ENCODE results near the gene CSRNP3. TPM values are rescaled to one million over a fixed set of nuclear protein-coding genes. Genes with fewer than 3 reads are reported as not detected.

CSRNP3 gene
- total RNA-seq, 1 experiment from 2014 or later, result 0.05 TPM

DNA sequence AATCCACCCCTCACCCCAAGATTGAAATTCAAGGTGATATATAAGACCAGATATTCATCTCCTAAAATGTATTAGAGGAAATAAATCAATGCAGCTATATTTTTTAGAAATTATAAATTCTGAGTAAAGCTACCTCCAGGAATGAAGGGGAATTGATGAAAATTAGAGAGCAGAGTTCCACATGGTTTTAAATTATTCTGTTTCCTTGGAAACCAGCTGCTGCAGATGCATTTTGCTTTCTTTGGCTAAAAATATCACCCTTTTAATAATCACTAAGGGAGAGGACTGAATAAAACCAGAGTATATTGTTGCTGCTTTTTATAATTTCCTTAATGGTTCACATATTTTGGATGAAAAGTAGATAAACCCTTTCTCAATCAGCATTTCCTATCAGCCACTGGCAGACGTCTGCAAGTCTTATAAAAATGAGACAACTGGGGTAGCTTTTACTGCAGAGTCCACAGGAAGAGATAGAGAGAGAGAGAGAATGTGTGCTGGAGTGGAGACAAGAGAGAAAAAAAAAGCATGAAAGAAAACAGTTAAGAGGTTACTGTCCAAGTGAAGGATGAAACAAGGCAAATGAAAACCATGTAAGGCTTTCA, 2.0 kb downstream of the CSRNP3 start:
- Histone ChIP-seq H2AFZ (ENCODE audit: low read depth, low read length, poor library complexity, severe bottlenecking) (no peak overlapping the region), H3K9ac (ENCODE audit: low read length) (no peak overlapping the region), H3K27me3 (ENCODE audit: insufficient read depth, low read length) (0 out of 2 replicates have a peak, but pooled peaks cover 7% of the 10 kb centered on the region), H3K27ac (ENCODE audit: low read depth, low read length) (no peak overlapping the region), H3K4me2 (ENCODE audit: low read length) (no peak overlapping the region), H3K36me3 (ENCODE audit: control insufficient read depth in 1 of 2, insufficient read depth in 2 of 2, low read length in 2 of 2) (no peaks in the 10 kb centered on the region), H3K4me1 (ENCODE audit: control insufficient read depth in 1 of 2, insufficient read depth in 2 of 2, low read length in 2 of 2) (no peaks in the 10 kb centered on the region), H4K20me1 (ENCODE audit: insufficient read depth) (no peaks in the 10 kb centered on the region; the same call in 1 of the 2 replicates), H3K4me3 (replicated peaks in 1 of 2; ENCODE audit: low read depth in 1 of 2, low read length in 2 of 2) (no peak overlapping the region), H3K9me2 (ENCODE audit: insufficient read depth) (no peaks in the 10 kb centered on the region), H3K79me2 (ENCODE audit: insufficient read depth, low read length) (no peaks in the 10 kb centered on the region), H3K9me3 (ENCODE audit: control insufficient read depth in 1 of 2, insufficient read depth in 1 of 2, low read depth in 1 of 2, low read length in 2 of 2) (no peaks in the 10 kb centered on the region)
- ChIA-PET POLR2A (no interaction called here), CTCF (no interaction called here), RAD21 (ENCODE audit: low non-redundant PET in 1 of 2, low total read pairs in 2 of 2, uncharacterized antibody in 2 of 2, unreplicated experiment in 2 of 2) (no interaction called here)
- TF ChIP-seq, protein P1, sequence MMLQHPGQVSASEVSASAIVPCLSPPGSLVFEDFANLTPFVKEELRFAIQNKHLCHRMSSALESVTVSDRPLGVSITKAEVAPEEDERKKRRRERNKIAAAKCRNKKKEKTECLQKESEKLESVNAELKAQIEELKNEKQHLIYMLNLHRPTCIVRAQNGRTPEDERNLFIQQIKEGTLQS (IDR thresholded peaks at IDR 0.05), result no peak
- TF ChIP-seq CBX3 (IDR thresholded peaks at IDR 0.05; ENCODE audit: low read depth), result no peak
- TF ChIP-seq, protein P2, sequence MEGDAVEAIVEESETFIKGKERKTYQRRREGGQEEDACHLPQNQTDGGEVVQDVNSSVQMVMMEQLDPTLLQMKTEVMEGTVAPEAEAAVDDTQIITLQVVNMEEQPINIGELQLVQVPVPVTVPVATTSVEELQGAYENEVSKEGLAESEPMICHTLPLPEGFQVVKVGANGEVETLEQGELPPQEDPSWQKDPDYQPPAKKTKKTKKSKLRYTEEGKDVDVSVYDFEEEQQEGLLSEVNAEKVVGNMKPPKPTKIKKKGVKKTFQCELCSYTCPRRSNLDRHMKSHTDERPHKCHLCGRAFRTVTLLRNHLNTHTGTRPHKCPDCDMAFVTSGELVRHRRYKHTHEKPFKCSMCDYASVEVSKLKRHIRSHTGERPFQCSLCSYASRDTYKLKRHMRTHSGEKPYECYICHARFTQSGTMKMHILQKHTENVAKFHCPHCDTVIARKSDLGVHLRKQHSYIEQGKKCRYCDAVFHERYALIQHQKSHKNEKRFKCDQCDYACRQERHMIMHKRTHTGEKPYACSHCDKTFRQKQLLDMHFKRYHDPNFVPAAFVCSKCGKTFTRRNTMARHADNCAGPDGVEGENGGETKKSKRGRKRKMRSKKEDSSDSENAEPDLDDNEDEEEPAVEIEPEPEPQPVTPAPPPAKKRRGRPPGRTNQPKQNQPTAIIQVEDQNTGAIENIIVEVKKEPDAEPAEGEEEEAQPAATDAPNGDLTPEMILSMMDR (IDR thresholded peaks at IDR 0.05 in 2 of 3, conservative IDR thresholded peaks at IDR 0.05 in 1 of 3; ENCODE audit: borderline replicate concordance in 1 of 3, insufficient read depth in 1 of 3, low read depth in 2 of 3, low read length in 2 of 3), result no peak
- no peak for TF ChIP-seq ELF1 (IDR thresholded peaks at IDR 0.05; ENCODE audit: borderline replicate concordance, low read depth)
- TF ChIP-seq ZFX (IDR thresholded peaks at IDR 0.05), result no peak
- no peak for TF ChIP-seq ZNF274 (IDR thresholded peaks at IDR 0.05; ENCODE audit: low read depth, low read length)
- no peak for TF ChIP-seq EZH2 (IDR thresholded peaks at IDR 0.05)
- TF ChIP-seq, protein P3, sequence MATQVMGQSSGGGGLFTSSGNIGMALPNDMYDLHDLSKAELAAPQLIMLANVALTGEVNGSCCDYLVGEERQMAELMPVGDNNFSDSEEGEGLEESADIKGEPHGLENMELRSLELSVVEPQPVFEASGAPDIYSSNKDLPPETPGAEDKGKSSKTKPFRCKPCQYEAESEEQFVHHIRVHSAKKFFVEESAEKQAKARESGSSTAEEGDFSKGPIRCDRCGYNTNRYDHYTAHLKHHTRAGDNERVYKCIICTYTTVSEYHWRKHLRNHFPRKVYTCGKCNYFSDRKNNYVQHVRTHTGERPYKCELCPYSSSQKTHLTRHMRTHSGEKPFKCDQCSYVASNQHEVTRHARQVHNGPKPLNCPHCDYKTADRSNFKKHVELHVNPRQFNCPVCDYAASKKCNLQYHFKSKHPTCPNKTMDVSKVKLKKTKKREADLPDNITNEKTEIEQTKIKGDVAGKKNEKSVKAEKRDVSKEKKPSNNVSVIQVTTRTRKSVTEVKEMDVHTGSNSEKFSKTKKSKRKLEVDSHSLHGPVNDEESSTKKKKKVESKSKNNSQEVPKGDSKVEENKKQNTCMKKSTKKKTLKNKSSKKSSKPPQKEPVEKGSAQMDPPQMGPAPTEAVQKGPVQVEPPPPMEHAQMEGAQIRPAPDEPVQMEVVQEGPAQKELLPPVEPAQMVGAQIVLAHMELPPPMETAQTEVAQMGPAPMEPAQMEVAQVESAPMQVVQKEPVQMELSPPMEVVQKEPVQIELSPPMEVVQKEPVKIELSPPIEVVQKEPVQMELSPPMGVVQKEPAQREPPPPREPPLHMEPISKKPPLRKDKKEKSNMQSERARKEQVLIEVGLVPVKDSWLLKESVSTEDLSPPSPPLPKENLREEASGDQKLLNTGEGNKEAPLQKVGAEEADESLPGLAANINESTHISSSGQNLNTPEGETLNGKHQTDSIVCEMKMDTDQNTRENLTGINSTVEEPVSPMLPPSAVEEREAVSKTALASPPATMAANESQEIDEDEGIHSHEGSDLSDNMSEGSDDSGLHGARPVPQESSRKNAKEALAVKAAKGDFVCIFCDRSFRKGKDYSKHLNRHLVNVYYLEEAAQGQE (IDR thresholded peaks at IDR 0.05; ENCODE audit: low read depth), result no peak
- intact Hi-C loops (cut with micrococcal nuclease), result no loop called here
- ATAC-seq (no peak), DNase-seq (ENCODE audit: low read depth, low spot score) (no peak)
- no TSS peak for BruUV-seq (replicated peaks)
